Mesothelial cell of epicardium (in vitro differentiated cells): ENCODE data around the gene HLA-DQA1. TPM values are rescaled to one million over a fixed set of nuclear protein-coding genes. Genes with fewer than 3 reads are reported as not detected.

Experiments
- DNase-seq, 2 experiments: peaks; one replicate each; pipeline ENCODE4 v3.0.0; 2021; ENCODE audit warnings: low spot score in 2 of 2; ENCODE audit not compliant: unreplicated experiment in 2 of 2
- H3K27ac Mint-ChIP-seq: 2 replicates; pipeline ENCODE4 v1.8.0; 2021; ENCODE audit warnings: mixed read lengths
- H3K27me3 Mint-ChIP-seq: 2 replicates; pipeline ENCODE4 v1.8.0; 2021; ENCODE audit warnings: low read depth, mixed read lengths
- H3K36me3 Mint-ChIP-seq: 2 replicates; pipeline ENCODE4 v1.8.0; 2021; ENCODE audit warnings: mixed read lengths
- H3K4me1 Mint-ChIP-seq: 2 replicates; pipeline ENCODE4 v1.8.0; 2021; ENCODE audit warnings: mixed read lengths
- H3K4me3 Mint-ChIP-seq: 2 replicates; pipeline ENCODE4 v1.8.0; 2021; ENCODE audit warnings: mild to moderate bottlenecking, moderate library complexity, mixed read lengths
- H3K9me3 Mint-ChIP-seq: 2 replicates; pipeline ENCODE4 v1.8.0; 2021; ENCODE audit warnings: mixed read lengths
- CTCF ChIP-seq: fragments of 200-600 bp; sonication (generic); IDR thresholded peaks from one replicate; pipeline ENCODE4 v1.5.0; 2021; ENCODE audit warnings: antibody characterized with exemption; ENCODE audit not compliant: unreplicated experiment
- total RNA-seq: library from RNA; stranded (reverse); gene quantifications from 3 replicates; pipeline ENCODE4 v1.2.1, GENCODE V29; 2021

The HLA-DQA1 gene
- total RNA-seq, 1 donor from 2014 or later = not detected

GRCh38 chr6:32608362-32608761 is 28.8 kb upstream of the HLA-DQA1 start:
- peak; percentile 34 for TF ChIP-seq CTCF
- Mint-ChIP-seq H3K36me3 (no peaks in the 10 kb centered on the region), H3K27me3 (no peaks in the 10 kb centered on the region), H3K27ac (no peak overlapping the region), H3K4me1 (no peaks in the 10 kb centered on the region), H3K4me3 (no peak overlapping the region), H3K9me3 (no peaks in the 10 kb centered on the region)
- DNase-seq = no peak

GRCh38 chr6:32609391-32609730 is 27.8 kb upstream of the HLA-DQA1 start:
- DNase-seq = no peak
- Mint-ChIP-seq H3K4me3 (no peak overlapping the region), H3K4me1 (no peaks in the 10 kb centered on the region), H3K9me3 (no peaks in the 10 kb centered on the region), H3K36me3 (no peaks in the 10 kb centered on the region), H3K27me3 (no peaks in the 10 kb centered on the region), H3K27ac (no peak overlapping the region)
- no peak for TF ChIP-seq CTCF

- TF ChIP-seq CTCF = no peak
These were observed 27.2 kb upstream of the HLA-DQA1 start for GRCh38 chr6:32609731-32610640.

GRCh38 chr6:32610682-32611296 is 26.4 kb upstream of the HLA-DQA1 start:
- Mint-ChIP-seq H3K36me3 (no peaks in the 10 kb centered on the region), H3K4me1 (peaks cover 1% of the 10 kb centered on the region), H3K27me3 (no peaks in the 10 kb centered on the region), H3K9me3 (no peaks in the 10 kb centered on the region), H3K4me3 (no peak overlapping the region), H3K27ac (no peak overlapping the region)
- no peak for DNase-seq
- TF ChIP-seq CTCF = no peak

More at GRCh38 chr6:32609731-32610640, 27.2 kb upstream of the HLA-DQA1 start:
- Mint-ChIP-seq H3K27ac (no peak overlapping the region), H3K27me3 (no peaks in the 10 kb centered on the region), H3K9me3 (no peaks in the 10 kb centered on the region), H3K4me1 (no peaks in the 10 kb centered on the region), H3K4me3 (no peak overlapping the region), H3K36me3 (no peaks in the 10 kb centered on the region)
- peak; percentile 54 to 81 for DNase-seq

- no peaks in the 10 kb centered on the region for H3K27me3 Mint-ChIP-seq
- no peak overlapping the region for H3K27ac Mint-ChIP-seq
- no peaks in the 10 kb centered on the region for H3K36me3 Mint-ChIP-seq
- no peak overlapping the region for H3K4me3 Mint-ChIP-seq
- TF ChIP-seq CTCF = no peak
- no peak for DNase-seq
- peaks cover 9% of the 10 kb centered on the region for H3K9me3 Mint-ChIP-seq
- peaks cover 7% of the 10 kb centered on the region for H3K4me1 Mint-ChIP-seq
These were observed 23.7 kb upstream of the HLA-DQA1 start for GRCh38 chr6:32613475-32613874.
